Pancreas (tissue), 10 donors: ENCODE measurements around the gene EPHA1. TPM values are rescaled to one million over a fixed set of nuclear protein-coding genes. Genes with fewer than 3 reads are reported as not detected.

Source experiments
- ATAC-seq, 4 donors: fragments of 200-7000 bp; cut with Tn5 transposase; one replicate each; pipeline versions ENCODE4 v1.8.0 to v1.9.1; 2020; ENCODE audit warnings: mild to moderate bottlenecking in 4 of 4, moderate library complexity in 4 of 4
- DNase-seq, 6 donors: peaks; one replicate each; pipeline ENCODE4 v3.0.0-alpha.2; 2020
- FAIRE-seq: peaks from 2 replicates; lab custom pipeline; 2012; peaks lifted over from hg19 to GRCh38; lab: Jason Lieb, UNC
- H3K27ac ChIP-seq, 4 donors: fragments of 200-600 bp; sonication (generic); 1 replicate in 3 of 4; 2 replicates in 1 of 4; pipeline versions ENCODE4 v1.5.0 to v1.8.0; 2020
- H3K27me3 ChIP-seq, 4 donors: fragments of 200-600 bp; one replicate each; pipeline ENCODE4 v1.8.0; 2021
- H3K36me3 ChIP-seq, 3 donors: fragments of 200-600 bp; sonication (generic) in 1 of 3; one replicate each; pipeline versions ENCODE4 v1.5.0 to v1.8.0; 2020 to 2021
- H3K4me1 ChIP-seq, 3 donors: fragments of 200-600 bp; one replicate each; pipeline ENCODE4 v1.8.0; 2021
- H3K4me3 ChIP-seq, 4 donors: fragments of 200-600 bp; sonication (generic) in 2 of 4; one replicate each; pipeline versions ENCODE4 v1.5.0 to v1.8.0; 2020 to 2021
- H3K9me3 ChIP-seq, 4 donors: fragments of 200-600 bp; one replicate each; pipeline ENCODE4 v1.8.0; 2021
- WGBS, 2 donors: extraction: QIAGEN DNeasy Blood & Tissue Kit; methylation state at CpG; one replicate each; pipeline ENCODE4 v1.1.7; 2013; 5-methylcytosine and 5-hydroxymethylcytosine counted together
- intact Hi-C, 3 donors: fragments of 100-400 bp; cut with DNase I; formaldehyde crosslinking; loops; one replicate each; pipeline versions ENCODE4 v1.11.1 to v1.14.2; 2022
- polyA plus RNA-seq, 2 donors: library from polyadenylated mRNA; stranded (reverse); fragments of 200-250 nt; gene quantifications; one replicate each; pipeline ENCODE4 v1.2.3, GENCODE V29; 2013
- total RNA-seq, 6 donors: library from RNA; stranded (reverse); fragmentation: NEBNext Ultra II Directional in 4 of 6; extraction: Animal tissue kit (Norgen Biotek cat#: 25700) in 4 of 6; gene quantifications; one replicate each; pipeline versions ENCODE4 v1.2.1 to v1.2.4, GENCODE V29; 2021 to 2023
- TF ChIP-seq, protein P1 (sequence below), 4 donors: fragments of 200-600 bp; sonication (generic) in 3 of 4; IDR thresholded peaks; one replicate each; pipeline versions ENCODE4 v1.5.0 to v1.8.0; 2021; ENCODE audit warnings: antibody characterized with exemption in 4 of 4
- donor health status: healthy with polysubstance abuse.
- donor health status: DM: no; HTN: no; CAD: no; lungs with moderate emphysema.
- donor health status: DM: no; HTN: no; CAD: no.
- donor health status: control.
- donor health status: control.
- donor health status: Bipolar disorder and iron deficiency.
- donor health status: DM: yes; HTN: yes; CAD: no.
- donor health status: DM: no; HTN: no; CAD: no.
- donor health status: DM: no; HTN: no; CAD: no.
- donor health status: DM: yes; HTN: yes; CAD: no.

Gene EPHA1
- total and polyA plus RNA-seq, 8 donors = 5.3 to 14.2 (median 7.8) TPM

DNA sequence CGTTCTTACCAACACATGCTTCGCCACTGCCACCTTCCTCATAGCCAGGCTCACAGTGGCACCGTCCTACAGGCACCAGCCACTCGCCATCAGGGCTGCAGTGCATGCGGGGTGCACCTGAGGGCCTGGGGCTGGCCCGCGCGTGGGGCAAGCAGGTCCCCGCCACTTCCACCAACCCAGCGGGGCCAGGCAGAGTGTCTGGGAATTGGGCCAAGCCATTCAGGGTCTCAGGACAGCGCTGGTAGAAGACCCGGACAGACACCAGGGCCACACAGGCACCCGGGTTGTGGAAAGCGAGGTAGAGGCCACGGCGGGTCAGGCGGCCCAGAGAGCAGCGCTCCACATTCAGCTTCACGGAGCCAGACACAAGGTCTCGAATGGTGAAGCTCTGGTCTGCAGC lies 9.0 kb downstream of the EPHA1 start:
- intact Hi-C loops = no loop called here
- DNase-seq (no peak), FAIRE-seq (no peak), ATAC-seq (no peak)
- H3K36me3 ChIP-seq = peaks cover 0 to 6% (median 0%) of the 10 kb centered on the region in 3 donors
- no peaks in the 10 kb centered on the region for H3K27me3 ChIP-seq
- TF ChIP-seq, protein P1, sequence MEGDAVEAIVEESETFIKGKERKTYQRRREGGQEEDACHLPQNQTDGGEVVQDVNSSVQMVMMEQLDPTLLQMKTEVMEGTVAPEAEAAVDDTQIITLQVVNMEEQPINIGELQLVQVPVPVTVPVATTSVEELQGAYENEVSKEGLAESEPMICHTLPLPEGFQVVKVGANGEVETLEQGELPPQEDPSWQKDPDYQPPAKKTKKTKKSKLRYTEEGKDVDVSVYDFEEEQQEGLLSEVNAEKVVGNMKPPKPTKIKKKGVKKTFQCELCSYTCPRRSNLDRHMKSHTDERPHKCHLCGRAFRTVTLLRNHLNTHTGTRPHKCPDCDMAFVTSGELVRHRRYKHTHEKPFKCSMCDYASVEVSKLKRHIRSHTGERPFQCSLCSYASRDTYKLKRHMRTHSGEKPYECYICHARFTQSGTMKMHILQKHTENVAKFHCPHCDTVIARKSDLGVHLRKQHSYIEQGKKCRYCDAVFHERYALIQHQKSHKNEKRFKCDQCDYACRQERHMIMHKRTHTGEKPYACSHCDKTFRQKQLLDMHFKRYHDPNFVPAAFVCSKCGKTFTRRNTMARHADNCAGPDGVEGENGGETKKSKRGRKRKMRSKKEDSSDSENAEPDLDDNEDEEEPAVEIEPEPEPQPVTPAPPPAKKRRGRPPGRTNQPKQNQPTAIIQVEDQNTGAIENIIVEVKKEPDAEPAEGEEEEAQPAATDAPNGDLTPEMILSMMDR (IDR thresholded peaks at IDR 0.05) = no peak
- H3K4me3 ChIP-seq = no peak overlapping the region
- no peaks in the 10 kb centered on the region for H3K4me1 ChIP-seq
- no peak overlapping the region for H3K27ac ChIP-seq
- WGBS, 2 donors = 94 to 96% methylated on average over 19 to 20 of the region's 20 CpGs
- H3K9me3 ChIP-seq = no peaks in the 10 kb centered on the region

DNA sequence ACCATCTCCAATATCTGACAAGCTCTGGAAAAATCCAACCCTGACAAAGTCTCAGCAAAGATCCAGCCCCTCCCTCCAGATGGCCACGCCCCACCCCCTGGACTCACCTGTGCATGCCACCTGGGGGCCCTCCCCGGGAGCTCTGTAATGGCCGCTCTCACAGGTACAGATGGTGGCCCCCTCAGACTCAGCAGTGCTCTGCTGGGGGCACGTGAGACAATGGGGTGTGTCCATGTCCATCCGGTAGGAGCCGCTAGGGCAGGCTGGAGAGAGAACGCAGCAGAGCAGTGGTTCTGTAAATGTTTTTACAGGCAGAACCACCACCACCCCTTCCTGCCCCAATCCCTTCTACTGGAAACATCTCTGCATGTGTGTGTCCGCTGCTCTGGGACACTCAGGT lies 9.5 kb downstream of the EPHA1 start:
- 93 to 96% methylated on average over 8 of the region's 8 CpGs for WGBS, 2 donors
- intact Hi-C loops = no loop called here
- no peaks in the 10 kb centered on the region for H3K4me1 ChIP-seq
- peaks cover 0 to 6% (median 0%) of the 10 kb centered on the region in 3 donors for H3K36me3 ChIP-seq
- H3K9me3 ChIP-seq = no peaks in the 10 kb centered on the region
- DNase-seq (no peak), ATAC-seq (no peak), FAIRE-seq (no peak)
- TF ChIP-seq, protein P1 (IDR thresholded peaks at IDR 0.05) = no peak
- H3K27ac ChIP-seq = no peak overlapping the region
- H3K4me3 ChIP-seq = no peak overlapping the region
- H3K27me3 ChIP-seq = no peaks in the 10 kb centered on the region

DNA sequence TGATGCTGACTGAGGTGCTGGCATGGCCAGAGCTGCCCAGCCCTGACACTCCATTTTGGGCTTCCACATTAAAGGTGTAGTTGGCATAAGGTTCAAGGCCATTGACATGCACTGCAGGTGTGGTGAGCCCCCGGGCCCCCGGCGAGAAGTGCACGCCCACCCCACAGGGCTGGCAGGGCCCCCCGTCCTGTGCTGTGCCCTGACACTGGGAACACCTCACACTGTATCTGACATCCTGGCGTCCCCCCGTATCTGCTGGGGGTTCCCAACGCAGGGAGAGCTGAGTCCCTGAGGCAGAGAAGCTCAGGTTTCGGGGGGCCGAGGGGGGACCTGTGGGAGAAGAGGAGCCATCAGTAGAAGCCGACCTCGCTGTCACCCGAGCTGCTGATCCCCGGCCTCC lies 10.0 kb downstream of the EPHA1 start:
- WGBS, 2 donors = 87 to 91% methylated on average over 14 of the region's 14 CpGs
- DNase-seq (no peak), FAIRE-seq (no peak), ATAC-seq (no peak)
- Histone ChIP-seq H3K27ac (no peak overlapping the region), H3K36me3 (peaks cover 0 to 6% (median 0%) of the 10 kb centered on the region in 3 donors), H3K9me3 (no peaks in the 10 kb centered on the region), H3K4me3 (no peak overlapping the region), H3K27me3 (no peaks in the 10 kb centered on the region), H3K4me1 (peaks cover 0 to 3% (median under 1%) of the 10 kb centered on the region in 3 donors)
- intact Hi-C loops = no loop called here
- TF ChIP-seq, protein P1 (IDR thresholded peaks at IDR 0.05) = no peak

DNA sequence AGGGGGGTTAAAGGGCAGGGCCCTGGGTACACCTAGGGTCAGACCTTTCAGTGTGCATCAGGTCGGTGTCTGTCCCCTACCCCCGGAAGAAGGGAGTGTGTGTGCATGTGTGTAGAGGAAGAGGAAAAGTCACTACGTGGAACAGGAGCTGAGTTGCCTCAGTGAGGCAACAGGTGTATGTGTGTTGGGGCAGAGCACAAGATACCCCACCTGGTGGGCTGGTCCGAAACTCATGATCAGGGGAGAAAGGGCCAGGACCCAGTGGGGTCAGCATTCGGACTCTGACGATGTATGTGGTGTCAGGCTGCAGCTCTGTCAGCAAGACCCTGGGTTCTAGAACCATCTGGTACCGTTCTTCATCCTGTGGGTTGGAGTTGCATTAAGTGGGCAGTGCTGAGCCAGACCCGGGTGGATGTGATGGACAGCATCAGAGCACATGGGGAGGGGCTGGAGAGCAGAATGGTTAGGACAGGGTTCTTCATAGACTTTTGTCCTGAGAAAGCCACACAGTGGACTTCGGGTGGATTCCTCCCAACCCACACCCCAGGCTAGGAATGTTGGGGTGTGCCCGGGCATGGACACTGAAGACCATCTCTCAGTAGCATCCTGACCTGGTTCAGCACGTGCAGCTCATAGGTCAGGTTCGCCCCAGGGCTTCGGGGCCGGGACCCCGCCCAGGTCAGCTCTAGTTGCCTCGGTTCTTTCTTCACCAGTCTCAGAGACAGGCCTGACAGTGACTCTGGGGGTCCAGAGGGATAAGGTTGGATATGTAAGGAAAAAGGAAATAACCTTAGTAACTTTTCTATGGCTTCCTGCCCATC lies 10.7 kb downstream of the EPHA1 start:
- intact Hi-C loops = no loop called here

More for the DNA sequence above, 10.7 kb downstream of the EPHA1 start:
- ATAC-seq = no peak
- Histone ChIP-seq H3K27me3 (no peaks in the 10 kb centered on the region), H3K27ac (no peak overlapping the region), H3K4me1 (peaks cover 0 to 8% (median 7%) of the 10 kb centered on the region in 3 donors), H3K36me3 (peaks cover 0 to 6% (median 0%) of the 10 kb centered on the region in 3 donors), H3K4me3 (no peak overlapping the region), H3K9me3 (no peaks in the 10 kb centered on the region)
- no peak for DNase-seq
- TF ChIP-seq, protein P1 (IDR thresholded peaks at IDR 0.05) = no peak
- no peak for FAIRE-seq
- WGBS, 2 donors = 90 to 92% methylated on average over 16 of the region's 16 CpGs
